GM12864 (cell line): Measurements from ENCODE around the gene ANKHD1.
A peak's percentile ranks its signal among the peaks of the same experiment; 100 is the strongest.

Experiments
- DNase-seq: peaks from one replicate; pipeline ENCODE4 v3.0.0-alpha.2; 2011; ENCODE audit warnings: low read depth
- H3K4me3 ChIP-seq: 2 replicates; pipeline ENCODE4 v1.5.1; 2011; ENCODE audit warnings: mild to moderate bottlenecking, low read depth, low read length, control low read depth
- CTCF ChIP-seq: IDR thresholded peaks from 2 replicates; pipeline ENCODE4 v1.5.1; 2011; ENCODE audit warnings: low read depth, mild to moderate bottlenecking, moderate library complexity, low read length, control low read depth, inconsistent platforms; ENCODE audit errors: missing control alignments

Gene ANKHD1

GRCh38 chr5:140360101-140360500 is 41.5 kb upstream of the ANKHD1 start, which contains the start of gene SLC4A9:
Gene SLC4A9, plus strand, starts transcription at chr5:140360194. Its CDS starts 43 bp downstream, at chr5:140360237.
- TF ChIP-seq CTCF: no peak
- DNase-seq: no peak
- H3K4me3 ChIP-seq: no peak within 1 kb of the TSS

DNA sequence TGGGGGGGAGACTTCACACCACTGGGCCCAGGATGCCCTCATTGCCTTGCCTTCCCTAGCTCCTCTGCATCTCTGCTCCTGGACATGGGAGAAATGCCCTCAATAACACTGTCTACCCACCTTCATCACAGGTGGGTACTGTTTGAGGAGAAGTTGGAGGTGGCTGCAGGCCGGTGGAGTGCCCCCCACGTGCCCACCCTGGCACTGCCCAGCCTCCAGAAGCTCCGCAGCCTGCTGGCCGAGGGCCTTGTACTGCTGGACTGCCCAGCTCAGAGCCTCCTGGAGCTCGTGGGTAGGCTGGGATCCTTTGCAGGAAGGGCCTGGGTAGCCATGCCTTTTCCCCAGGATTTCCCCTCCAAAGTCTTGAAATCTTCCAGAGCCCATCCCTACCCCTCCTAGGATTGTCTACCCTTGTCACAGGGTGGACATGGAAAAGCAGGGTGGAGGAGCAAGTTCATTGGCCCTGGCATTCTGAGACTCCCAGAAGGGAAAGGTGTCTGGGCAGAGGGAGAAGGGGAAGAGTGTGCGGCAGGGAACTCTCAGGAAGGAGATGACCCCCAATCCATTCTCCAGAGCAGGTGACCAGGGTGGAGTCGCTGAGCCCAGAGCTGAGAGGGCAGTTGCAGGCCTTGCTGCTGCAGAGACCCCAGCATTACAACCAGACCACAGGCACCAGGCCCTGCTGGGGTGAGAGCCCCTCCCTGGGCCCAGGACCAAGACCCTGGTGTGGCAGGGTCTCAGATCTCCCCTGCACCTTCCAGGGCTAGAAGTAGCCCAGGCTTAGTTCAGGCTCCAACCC is 40.8 kb upstream of the ANKHD1 start:
- H3K4me3 ChIP-seq: no peak overlapping the region
- no peak for TF ChIP-seq CTCF
- no peak for DNase-seq

DNA sequence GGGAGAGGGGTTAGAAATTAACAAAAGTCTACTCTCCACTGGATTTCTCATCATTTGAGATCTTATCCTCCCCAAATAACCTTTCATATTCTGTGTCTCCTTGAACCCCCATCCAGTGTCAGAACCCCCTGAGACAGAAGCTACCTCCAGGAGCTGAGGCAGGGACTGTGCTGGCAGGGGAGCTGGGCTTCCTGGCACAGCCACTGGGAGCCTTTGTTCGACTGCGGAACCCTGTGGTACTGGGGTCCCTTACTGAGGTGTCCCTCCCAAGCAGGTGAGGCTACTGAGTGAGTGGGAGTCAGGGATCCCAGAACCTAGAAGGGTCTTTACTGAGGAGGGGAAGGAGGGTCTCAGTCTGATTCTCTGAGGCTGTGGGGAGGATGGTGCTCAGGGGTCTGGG is 39.7 kb upstream of the ANKHD1 start:
- no peak overlapping the region for H3K4me3 ChIP-seq
- no peak for TF ChIP-seq CTCF
- no peak for DNase-seq

GRCh38 chr5:140362311-140362710 is 39.3 kb upstream of the ANKHD1 start:
- no peak overlapping the region for H3K4me3 ChIP-seq
- no peak for TF ChIP-seq CTCF
- no peak for DNase-seq

DNA sequence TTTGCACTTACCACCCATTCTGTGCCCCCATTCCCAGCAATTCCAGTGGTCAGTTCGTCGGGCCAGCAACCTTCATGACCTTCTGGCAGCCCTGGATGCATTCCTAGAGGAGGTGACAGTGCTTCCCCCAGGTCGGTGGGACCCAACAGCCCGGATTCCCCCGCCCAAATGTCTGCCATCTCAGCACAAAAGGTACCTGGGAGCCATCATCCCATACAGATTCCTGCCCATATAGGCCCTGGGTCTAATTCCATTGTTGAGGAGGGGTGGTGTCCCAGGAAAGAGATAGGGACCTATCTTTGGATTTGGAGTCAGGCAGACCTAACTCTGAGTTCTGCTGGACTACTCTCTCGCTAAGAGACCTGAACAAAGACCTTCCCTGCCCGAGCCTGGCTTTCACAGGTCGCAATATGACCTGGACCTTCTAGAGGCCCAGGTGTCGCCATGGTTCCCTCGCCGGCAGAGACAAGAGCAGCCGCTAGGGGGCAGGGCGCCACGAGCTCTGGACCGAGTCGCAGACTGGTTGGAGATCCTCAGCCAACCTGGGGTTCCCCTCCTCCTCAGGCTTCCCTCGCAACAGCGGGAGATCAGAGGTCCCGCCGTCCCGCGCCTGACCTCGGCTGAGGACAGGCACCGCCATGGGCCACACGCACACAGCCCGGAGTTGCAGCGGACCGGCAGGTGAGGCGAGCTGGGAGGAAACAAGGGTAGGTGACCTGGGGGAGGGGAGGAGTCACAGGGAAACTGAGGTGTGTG is 38.6 kb upstream of the ANKHD1 start:
- DNase-seq: peak; percentile 41
- TF ChIP-seq CTCF: peak; percentile 99
- H3K4me3 ChIP-seq: peak overlapping the region; percentile 40

GRCh38 chr5:140363631-140364471 is 37.8 kb upstream of the ANKHD1 start:
- peak overlapping the region; percentile 40 for H3K4me3 ChIP-seq
- DNase-seq: no peak
- no peak for TF ChIP-seq CTCF
